Subcutaneous abdominal adipose tissue (tissue), 5 donors: ENCODE results near the gene C10orf62.

Source experiments
- H3K27ac ChIP-seq: one replicate; pipeline ENCODE4 v1.7.0; 2013; ENCODE audit warnings: low read depth, mild to moderate bottlenecking, inconsistent platforms, low read length, moderate library complexity
- H3K27me3 ChIP-seq, 5 donors: one replicate each; pipeline ENCODE4 v1.7.0; 2013; ENCODE audit warnings: low read length in 5 of 5, inconsistent platforms in 1 of 5; ENCODE audit not compliant: control insufficient read depth in 5 of 5, insufficient read depth in 4 of 5
- H3K36me3 ChIP-seq, 5 donors: one replicate each; pipeline ENCODE4 v1.7.0; 2013; ENCODE audit warnings: low read length in 5 of 5; ENCODE audit not compliant: control insufficient read depth in 5 of 5, insufficient read depth in 5 of 5
- H3K4me1 ChIP-seq, 5 donors: one replicate each; pipeline ENCODE4 v1.7.0; 2013; ENCODE audit warnings: low read length in 5 of 5, mild to moderate bottlenecking in 3 of 5, moderate library complexity in 1 of 5; ENCODE audit not compliant: control insufficient read depth in 5 of 5, insufficient read depth in 5 of 5
- H3K4me3 ChIP-seq, 5 donors: one replicate each; pipeline ENCODE4 v1.7.0; 2013; ENCODE audit warnings: low read length in 5 of 5, low read depth in 1 of 5
- H3K9ac ChIP-seq, 5 donors: one replicate each; pipeline ENCODE4 v1.7.0; 2013; ENCODE audit warnings: low read length in 5 of 5, mild to moderate bottlenecking in 4 of 5, moderate library complexity in 3 of 5
- H3K9me3 ChIP-seq, 5 donors: one replicate each; pipeline ENCODE4 v1.7.0; 2013; ENCODE audit warnings: low read length in 5 of 5; ENCODE audit not compliant: control insufficient read depth in 5 of 5
- donor health status: healthy.
- donor health status: healthy.
- donor health status: healthy.
- donor health status: healthy.
- donor health status: healthy.

The C10orf62 gene

DNA sequence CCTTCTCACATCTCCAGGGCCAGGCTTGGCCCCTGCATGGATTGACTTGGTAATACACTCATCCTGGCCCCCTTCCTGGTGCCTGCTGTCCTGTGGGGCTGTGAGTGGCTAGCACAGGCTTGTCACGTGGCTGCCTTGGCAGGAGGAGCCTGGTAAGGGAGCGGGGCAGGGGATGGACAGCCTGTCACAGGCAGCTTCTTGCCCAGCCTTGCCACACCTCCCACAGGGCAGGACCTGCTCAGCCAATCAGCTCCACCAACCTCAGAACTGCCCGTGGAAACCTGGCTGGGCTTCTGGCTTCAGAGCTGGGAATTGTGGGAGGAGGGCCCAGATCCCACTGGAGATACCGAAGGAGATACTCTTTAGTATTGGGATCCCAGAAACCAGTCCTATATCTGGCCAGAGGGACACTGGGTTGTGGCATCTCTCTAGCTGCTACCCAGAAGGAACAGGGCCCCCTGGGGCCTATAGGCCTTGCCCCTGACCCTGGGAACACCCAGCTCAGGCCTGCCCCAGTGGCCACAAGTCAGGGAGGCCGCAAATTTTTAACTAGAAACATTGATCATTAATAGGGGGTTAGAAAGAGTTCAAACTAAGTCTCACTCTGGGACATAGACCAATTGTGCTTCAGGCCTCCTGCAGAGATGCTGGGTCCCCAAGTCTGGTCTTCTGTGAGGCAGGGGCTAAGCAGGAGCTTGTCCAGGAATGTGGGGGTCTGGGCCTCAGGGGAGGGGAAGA lies 5.3 kb upstream of the C10orf62 start, which contains the start of gene HOGA1:
HOGA1 (plus strand) TSS at position 330 of the 738 bp plus-strand sequence; CDS start at position 645, 315 bp downstream.
- Histone ChIP-seq H3K36me3 (no peaks in the 10 kb centered on the region), H3K27me3 (no peaks in the 10 kb centered on the region), H3K27ac (no peak within 1 kb of the TSS), H3K9me3 (no peaks in the 10 kb centered on the region), H3K4me3 (peak within 1 kb of the TSS in 3 of 5 donors; percentile 4 to 23 (median 16)), H3K4me1 (peaks cover 0 to 35% (median 22%) of the 10 kb centered on the region in 5 donors), H3K9ac (peak within 1 kb of the TSS in 1 of 5 donors; percentile 40)

DNA sequence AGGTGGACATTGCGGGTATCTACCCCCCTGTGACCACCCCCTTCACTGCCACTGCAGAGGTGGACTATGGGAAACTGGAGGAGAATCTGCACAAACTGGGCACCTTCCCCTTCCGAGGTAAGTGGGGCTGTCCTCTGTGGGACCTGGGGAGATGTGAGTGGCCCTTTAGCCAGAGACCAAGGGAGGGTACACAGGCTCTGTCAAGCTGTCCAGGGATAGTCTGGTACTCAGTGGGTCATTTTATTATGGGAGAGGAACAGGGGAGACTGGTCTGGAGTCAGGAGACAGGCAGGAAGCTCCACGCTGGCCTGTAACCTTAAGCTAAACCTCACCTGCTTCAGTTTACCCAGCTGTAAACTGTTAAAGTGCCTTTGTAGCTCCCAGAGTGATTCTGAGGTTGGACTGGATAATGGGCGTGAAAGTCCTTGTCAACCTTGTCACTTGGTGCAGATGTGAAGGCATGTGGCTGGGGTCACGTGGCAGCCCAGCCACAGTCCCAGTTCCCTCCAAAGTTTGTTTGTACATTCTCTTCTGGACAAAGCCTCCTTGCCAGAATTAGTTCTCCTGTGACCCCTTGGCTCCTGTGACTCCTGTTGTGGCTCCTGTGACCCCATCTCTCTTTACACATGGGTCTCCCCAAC lies 4.6 kb upstream of the C10orf62 start:
- no peaks in the 10 kb centered on the region for H3K9me3 ChIP-seq
- H3K9ac ChIP-seq, result peak overlapping the region in 1 of 5 donors; percentile 40
- H3K27me3 ChIP-seq, result no peaks in the 10 kb centered on the region
- H3K4me1 ChIP-seq, result peaks cover 0 to 35% (median 22%) of the 10 kb centered on the region in 5 donors
- peak overlapping the region in 1 of 5 donors; percentile 23 for H3K4me3 ChIP-seq
- H3K27ac ChIP-seq, result no peak overlapping the region
- H3K36me3 ChIP-seq, result no peaks in the 10 kb centered on the region

DNA sequence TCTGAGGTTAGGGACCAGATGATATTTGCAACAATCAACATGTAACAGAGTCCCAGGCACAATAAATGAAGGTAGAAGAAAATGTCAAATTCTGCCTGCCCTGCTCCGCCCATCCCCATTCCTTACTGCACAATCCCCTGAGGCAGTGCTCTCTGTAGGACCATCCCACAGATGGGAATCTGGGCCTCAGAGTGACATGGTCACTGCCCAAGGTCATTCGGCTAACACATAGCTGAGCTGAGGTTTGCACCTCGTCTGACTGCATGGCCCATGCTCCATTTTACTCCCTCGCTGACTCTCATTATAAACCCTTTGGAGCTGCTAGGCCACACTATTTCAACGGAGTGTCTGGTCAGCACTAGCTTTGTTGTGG lies 4.1 kb upstream of the C10orf62 start:
- no peaks in the 10 kb centered on the region for H3K27me3 ChIP-seq
- H3K4me3 ChIP-seq, result no peak overlapping the region
- no peaks in the 10 kb centered on the region for H3K9me3 ChIP-seq
- H3K36me3 ChIP-seq, result no peaks in the 10 kb centered on the region
- H3K27ac ChIP-seq, result no peak overlapping the region
- peaks cover 0 to 35% (median 22%) of the 10 kb centered on the region in 5 donors for H3K4me1 ChIP-seq
- no peak overlapping the region for H3K9ac ChIP-seq

DNA sequence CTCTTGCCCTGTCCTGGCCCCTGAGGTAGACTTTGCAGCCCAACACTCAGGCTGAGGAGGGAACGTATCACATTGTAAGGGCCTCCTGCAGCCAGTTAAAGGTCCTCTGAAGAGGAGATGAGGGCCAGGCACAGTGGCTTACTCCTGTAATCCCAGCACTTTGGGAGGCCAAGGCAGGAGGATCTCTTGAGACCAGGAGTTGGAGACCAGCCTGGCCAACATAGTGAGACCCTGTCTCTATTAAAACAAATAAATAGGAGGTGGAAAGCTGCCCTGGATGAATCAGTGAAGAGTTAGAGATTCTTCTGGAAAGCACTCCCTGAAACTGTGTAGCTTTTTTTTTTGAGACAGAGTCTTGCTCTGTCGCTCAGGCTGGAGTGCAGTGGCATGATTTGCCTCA lies 2.3 kb upstream of the C10orf62 start:
- H3K9me3 ChIP-seq, result no peaks in the 10 kb centered on the region
- no peak overlapping the region for H3K9ac ChIP-seq
- no peaks in the 10 kb centered on the region for H3K36me3 ChIP-seq
- H3K27ac ChIP-seq, result no peak overlapping the region
- H3K27me3 ChIP-seq, result no peaks in the 10 kb centered on the region
- peaks cover 0 to 29% (median 18%) of the 10 kb centered on the region in 5 donors for H3K4me1 ChIP-seq
- H3K4me3 ChIP-seq, result no peak overlapping the region

DNA sequence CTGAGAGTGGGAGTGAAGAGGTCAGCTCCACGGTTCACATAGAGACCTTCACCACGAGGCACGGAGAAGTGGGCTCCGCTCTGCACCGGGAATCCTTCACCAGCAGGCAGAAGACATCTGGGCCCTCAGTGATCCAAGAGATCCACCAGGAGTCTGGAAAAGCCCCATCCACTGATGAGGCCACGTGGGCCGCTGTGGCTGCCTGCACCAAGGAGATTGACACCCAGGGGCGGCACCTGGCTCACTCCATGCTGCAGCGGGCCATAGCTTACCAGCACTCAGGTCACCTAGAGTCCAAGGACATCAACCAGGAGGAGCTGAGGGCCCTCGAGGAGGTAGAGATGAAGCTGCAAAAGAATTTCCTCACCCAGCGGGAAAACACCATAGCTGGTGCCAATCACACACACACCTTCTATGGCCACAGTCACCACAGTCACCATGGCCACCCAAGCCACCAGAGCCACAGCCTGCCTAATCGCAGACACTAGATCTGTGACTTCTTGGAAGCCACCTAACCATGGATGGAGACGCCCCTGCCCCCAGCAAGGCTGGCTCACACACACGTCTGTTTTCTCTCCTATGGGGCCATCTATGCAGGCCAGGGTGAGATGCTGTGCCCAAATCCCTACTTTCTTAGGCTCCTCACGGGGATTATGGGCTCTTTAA lies 694 bp downstream of the C10orf62 start:
- H3K4me3 ChIP-seq, result no peak overlapping the region
- peaks cover 0 to 25% (median 10%) of the 10 kb centered on the region in 5 donors for H3K4me1 ChIP-seq
- no peak overlapping the region for H3K27ac ChIP-seq

DNA sequence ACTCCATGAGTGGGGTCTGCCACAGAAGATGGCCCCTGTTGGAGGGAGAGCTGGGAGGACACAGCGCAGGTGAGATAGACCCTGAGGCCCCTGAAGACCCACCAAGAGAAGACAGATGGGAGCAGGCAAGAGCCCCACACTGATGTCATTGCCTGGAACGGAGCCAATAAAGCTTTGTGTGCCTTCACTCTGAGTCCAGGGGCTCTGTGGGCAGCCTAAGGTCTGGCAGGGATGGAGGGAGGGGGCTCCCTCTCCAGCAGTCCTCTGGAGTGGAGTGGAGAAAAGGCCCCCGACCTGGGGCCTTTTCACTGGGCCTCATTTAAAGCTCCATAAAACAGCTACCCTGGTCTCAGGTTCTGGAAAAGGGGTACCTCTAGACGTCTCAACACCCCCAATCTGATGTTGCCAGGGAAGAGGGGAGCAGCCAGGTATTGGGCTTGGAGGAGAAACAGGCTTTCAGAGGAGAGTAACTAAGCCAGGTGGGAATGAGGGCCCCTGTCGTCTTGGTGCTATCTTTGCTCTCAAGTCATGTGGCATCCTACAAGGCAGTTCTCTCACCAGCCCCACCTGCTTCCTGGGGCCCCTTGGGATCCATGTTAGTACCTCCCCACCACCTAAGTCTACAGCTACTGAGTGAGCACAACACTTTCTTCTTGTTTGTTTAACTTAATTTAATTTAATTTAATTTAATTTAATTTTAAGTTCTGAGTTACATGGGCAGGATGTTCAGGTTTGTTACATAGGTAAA lies 1.4 kb downstream of the C10orf62 start:
- H3K36me3 ChIP-seq, result no peaks in the 10 kb centered on the region
- H3K9ac ChIP-seq, result no peak overlapping the region
- no peak overlapping the region for H3K27ac ChIP-seq
- peaks cover 0 to 19% (median 8%) of the 10 kb centered on the region in 5 donors for H3K4me1 ChIP-seq
- H3K27me3 ChIP-seq, result no peaks in the 10 kb centered on the region
- H3K4me3 ChIP-seq, result no peak overlapping the region
- no peaks in the 10 kb centered on the region for H3K9me3 ChIP-seq

More for the DNA sequence above, 694 bp downstream of the C10orf62 start:
- Histone ChIP-seq H3K9me3 (no peaks in the 10 kb centered on the region), H3K27me3 (no peaks in the 10 kb centered on the region), H3K36me3 (no peaks in the 10 kb centered on the region), H3K9ac (no peak overlapping the region)

DNA sequence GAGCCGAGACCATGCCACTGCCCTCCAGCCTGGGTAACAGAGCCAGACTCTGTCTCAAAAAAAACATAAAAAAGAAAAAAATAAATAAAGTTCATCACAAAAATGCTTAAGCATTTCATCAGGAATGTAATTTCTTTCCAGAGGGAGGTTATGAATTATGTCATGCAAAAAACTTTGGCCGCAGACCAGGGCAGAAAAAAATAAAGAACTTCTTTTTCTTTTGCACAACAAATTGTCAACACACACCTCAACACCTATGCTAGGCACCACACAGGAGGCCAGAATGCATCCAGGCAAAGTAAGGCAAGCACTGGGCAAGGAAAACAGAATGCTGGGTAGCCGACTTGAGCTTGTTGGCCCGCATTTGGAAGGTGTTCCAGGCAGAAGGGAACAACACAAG lies 3.9 kb downstream of the C10orf62 start:
- Histone ChIP-seq H3K27me3 (no peaks in the 10 kb centered on the region), H3K4me1 (peaks cover 2 to 19% (median 12%) of the 10 kb centered on the region in 5 donors), H3K9me3 (no peaks in the 10 kb centered on the region), H3K4me3 (no peak overlapping the region), H3K27ac (no peak overlapping the region), H3K9ac (no peak overlapping the region), H3K36me3 (no peaks in the 10 kb centered on the region)

DNA sequence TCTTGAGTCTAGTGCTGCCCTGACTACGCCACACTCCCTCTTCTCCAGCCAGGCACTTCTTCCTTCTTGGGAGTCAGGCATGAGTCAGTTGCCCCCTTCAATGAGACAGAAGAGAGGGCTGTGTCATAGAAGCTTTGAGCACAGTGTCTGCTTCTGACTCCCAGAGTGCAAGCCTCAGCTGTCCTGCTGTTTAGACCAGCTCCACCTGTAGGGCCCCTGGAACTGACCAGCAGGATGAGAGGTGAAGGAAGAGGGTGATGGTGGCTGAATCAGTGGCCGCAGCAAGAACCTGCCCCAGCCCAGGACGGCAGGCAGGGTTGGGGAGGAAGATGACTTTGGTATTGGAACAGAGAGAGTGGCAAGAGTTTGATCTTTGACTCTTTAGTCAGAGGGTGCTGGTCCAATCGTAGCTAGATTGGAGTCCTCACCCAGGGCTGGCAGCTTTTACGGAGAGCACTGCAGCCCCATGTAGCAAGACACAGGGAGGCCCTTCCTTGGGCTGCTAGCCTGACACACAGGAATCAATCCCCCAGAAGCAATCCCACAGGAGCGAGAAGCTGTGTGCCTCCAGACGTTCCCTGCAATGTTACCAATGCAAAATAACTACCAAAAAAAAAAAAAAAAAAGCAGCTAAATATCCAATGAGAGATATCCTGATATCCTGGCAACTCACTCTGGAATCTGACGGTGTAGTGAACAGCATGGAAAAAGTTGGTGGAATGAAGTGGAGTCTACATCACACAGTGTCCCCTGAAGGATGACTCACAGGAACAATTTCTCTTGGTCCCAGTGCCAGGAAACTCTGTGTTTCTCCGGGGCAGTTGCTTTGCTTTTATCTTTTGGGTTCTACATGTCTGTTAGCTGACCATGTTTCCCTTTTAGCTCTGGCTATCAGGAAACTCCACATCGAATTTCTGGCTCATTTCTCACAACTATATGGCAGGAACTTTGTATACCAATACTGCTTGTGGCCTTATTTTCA lies 6.9 kb downstream of the C10orf62 start:
- Histone ChIP-seq H3K4me3 (no peak overlapping the region), H3K4me1 (peaks cover 2 to 19% (median 12%) of the 10 kb centered on the region in 5 donors), H3K9ac (peak overlapping the region in 3 of 5 donors; percentile 22 to 31 (median 25)), H3K27ac (peak overlapping the region; percentile 54), H3K36me3 (no peaks in the 10 kb centered on the region), H3K9me3 (no peaks in the 10 kb centered on the region), H3K27me3 (no peaks in the 10 kb centered on the region)

DNA sequence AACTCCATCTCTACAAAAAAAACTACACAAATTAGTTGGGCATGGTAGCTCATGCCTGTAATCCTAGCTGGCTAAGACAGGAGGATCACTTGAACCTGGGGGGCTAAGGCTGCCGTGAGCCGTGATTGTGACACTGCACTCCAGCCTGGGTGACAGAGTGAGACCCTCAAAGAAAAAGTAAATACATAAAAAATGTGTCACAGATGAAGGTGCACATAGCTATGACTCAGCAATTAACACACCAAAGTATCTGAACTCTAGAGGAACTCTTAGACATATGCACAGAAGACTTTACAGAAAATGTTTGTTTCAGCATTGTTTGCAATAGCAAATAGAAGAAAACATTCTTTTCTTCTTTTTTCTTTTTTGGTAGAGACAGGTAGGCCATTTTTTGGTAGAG lies 8.3 kb downstream of the C10orf62 start:
- Histone ChIP-seq H3K9ac (no peak overlapping the region), H3K4me1 (peaks cover 2 to 18% (median 12%) of the 10 kb centered on the region in 5 donors), H3K27me3 (no peaks in the 10 kb centered on the region), H3K36me3 (no peaks in the 10 kb centered on the region), H3K9me3 (no peaks in the 10 kb centered on the region), H3K4me3 (no peak overlapping the region), H3K27ac (no peak overlapping the region)
